ENCODE measurements around the gene ATRNL1.

Gene ATRNL1

GRCh38 chr10:115982526-115982925 is 889.4 kb downstream of the ATRNL1 start:
- Histone ChIP-seq H3K9me3 (ENCODE audit: control insufficient read depth, insufficient read depth, low read length) (peaks cover 4% of the 10 kb centered on the region; the same call in 1 of the 2 replicates), H3K4me1 (ENCODE audit: insufficient read depth, low read length) (no peaks in the 10 kb centered on the region), H3K9ac (ENCODE audit: low read depth, low read length) (no peak overlapping the region), H3K36me3 (ENCODE audit: insufficient read depth, low read length) (no peaks in the 10 kb centered on the region)

DNA sequence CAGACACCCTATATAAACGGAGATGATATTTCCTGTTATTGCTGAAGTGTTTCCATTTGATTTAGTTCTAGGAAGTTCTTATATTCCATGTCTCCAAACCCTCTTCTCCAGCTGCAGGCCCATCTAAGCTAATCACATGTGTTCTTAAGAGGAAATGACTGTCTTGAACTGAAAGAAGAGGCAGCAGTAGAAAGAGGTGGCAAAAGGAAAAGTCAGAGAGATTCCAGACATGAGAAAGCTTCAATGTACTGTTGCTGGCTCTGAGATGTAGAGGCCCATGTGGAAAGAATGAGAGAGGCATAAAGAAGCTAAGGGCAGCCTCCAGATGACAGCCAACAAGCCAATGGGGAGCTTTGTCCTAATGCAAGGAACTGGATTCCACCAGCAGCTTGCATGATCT is 892.6 kb downstream of the ATRNL1 start:
- Histone ChIP-seq H3K9me3 (ENCODE audit: control insufficient read depth, insufficient read depth, low read length) (peaks cover 4% of the 10 kb centered on the region; the same call in 1 of the 2 replicates), H3K36me3 (ENCODE audit: insufficient read depth, low read length) (no peaks in the 10 kb centered on the region), H3K9ac (ENCODE audit: low read depth, low read length) (no peak overlapping the region), H3K4me1 (ENCODE audit: insufficient read depth, low read length) (no peaks in the 10 kb centered on the region)

GRCh38 chr10:115988380-115988779 is 895.2 kb downstream of the ATRNL1 start:
- H3K9ac ChIP-seq (ENCODE audit: low read depth, low read length), result no peak overlapping the region
- H3K36me3 ChIP-seq (ENCODE audit: insufficient read depth, low read length), result no peaks in the 10 kb centered on the region
- peaks cover 4% of the 10 kb centered on the region; the same call in 1 of the 2 replicates for H3K9me3 ChIP-seq (ENCODE audit: control insufficient read depth, insufficient read depth, low read length)
- H3K4me1 ChIP-seq (ENCODE audit: insufficient read depth, low read length), result no peaks in the 10 kb centered on the region

- Histone ChIP-seq H3K9me3 (ENCODE audit: control insufficient read depth, insufficient read depth, low read length) (peaks cover 4% of the 10 kb centered on the region; the same call in 1 of the 2 replicates), H3K4me1 (ENCODE audit: insufficient read depth, low read length) (no peaks in the 10 kb centered on the region), H3K9ac (ENCODE audit: low read depth, low read length) (no peak overlapping the region), H3K36me3 (ENCODE audit: insufficient read depth, low read length) (no peaks in the 10 kb centered on the region)
These were observed 896.5 kb downstream of the ATRNL1 start for GRCh38 chr10:115989621-115990020.

DNA sequence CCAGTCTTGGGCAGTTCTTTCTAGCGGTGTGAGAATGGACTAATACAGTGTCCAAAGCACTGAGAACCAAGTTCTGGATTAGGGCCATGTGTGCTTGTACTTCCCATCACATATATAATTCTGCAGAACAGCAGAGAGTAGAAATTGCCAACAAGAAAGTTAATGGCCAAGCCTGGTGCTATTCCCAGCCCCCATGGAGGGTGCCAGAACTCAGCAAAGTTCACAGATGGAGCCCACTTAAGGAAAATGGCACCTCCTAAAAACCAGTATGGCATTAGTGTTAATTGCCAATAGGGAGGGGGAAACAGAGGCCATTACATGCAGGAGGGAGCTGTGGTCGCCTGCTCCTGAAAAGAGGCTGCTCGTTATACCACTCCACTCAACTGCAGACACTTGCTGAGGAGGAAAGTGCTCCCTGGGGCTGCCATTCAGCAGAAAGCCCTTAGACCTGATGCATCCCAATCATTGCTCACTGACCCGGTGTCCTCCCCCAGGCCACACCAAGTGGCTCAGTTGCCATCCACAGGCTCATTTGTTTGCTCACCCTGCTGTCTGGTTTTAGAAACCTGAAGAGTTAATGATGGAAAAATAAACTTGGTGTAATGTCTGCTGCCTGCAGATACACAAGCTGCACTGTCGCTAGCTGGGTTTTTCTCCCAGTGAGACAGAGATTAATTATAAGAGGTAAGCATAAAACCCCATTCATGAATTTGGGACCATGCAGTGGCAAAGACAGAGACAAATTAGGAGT is 899.2 kb downstream of the ATRNL1 start:
- H3K9me3 ChIP-seq (ENCODE audit: control insufficient read depth, insufficient read depth, low read length), result peaks cover 6% of the 10 kb centered on the region
- no peaks in the 10 kb centered on the region; the same call in 1 of the 2 replicates for H3K36me3 ChIP-seq (ENCODE audit: insufficient read depth, low read length)
- no peak overlapping the region for H3K9ac ChIP-seq (ENCODE audit: low read depth, low read length)
- peaks cover 12% of the 10 kb centered on the region; the same call in 1 of the 2 replicates for H3K4me1 ChIP-seq (ENCODE audit: insufficient read depth, low read length)

DNA sequence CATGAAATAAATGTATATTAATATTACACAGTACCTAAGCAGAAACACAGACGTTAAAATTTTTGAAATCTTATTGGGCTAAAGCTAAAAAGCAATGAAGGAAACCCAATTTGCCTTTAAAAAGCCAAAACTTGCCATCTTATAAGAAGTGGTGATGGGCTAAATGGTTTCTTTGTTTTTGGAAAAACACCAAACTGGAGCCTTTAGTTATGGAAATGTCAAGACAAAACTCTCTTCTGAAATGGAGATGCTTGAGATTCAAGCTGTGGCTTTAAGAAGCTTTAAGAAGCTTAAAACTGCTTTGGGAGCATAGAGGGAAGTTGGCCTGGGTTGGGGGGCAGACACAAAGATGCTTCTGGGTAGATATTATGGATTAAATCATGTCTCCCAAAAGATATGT is 902.9 kb downstream of the ATRNL1 start:
- no peak overlapping the region for H3K9ac ChIP-seq (ENCODE audit: low read depth, low read length)
- H3K9me3 ChIP-seq (ENCODE audit: control insufficient read depth, insufficient read depth, low read length), result peaks cover 28% of the 10 kb centered on the region
- peaks cover 12% of the 10 kb centered on the region; the same call in 1 of the 2 replicates for H3K4me1 ChIP-seq (ENCODE audit: insufficient read depth, low read length)
- H3K36me3 ChIP-seq (ENCODE audit: insufficient read depth, low read length), result no peaks in the 10 kb centered on the region; the same call in 1 of the 2 replicates

- Histone ChIP-seq H3K36me3 (ENCODE audit: insufficient read depth, low read length) (no peaks in the 10 kb centered on the region; the same call in 1 of the 2 replicates), H3K4me1 (ENCODE audit: insufficient read depth, low read length) (peaks cover 12% of the 10 kb centered on the region; the same call in 1 of the 2 replicates), H3K9ac (ENCODE audit: low read depth, low read length) (no peak overlapping the region), H3K9me3 (ENCODE audit: control insufficient read depth, insufficient read depth, low read length) (peaks cover 28% of the 10 kb centered on the region)
These were observed 905.1 kb downstream of the ATRNL1 start for GRCh38 chr10:115998301-115998700.

All from ES-I3 (cell line).